SJSA1 (cell line): ENCODE data around the gene RPRML. TPM values are rescaled to one million over a fixed set of nuclear protein-coding genes. Genes with fewer than 3 reads are reported as not detected.

Experiments
- DNase-seq, 2 experiments: peaks; one replicate each; pipeline ENCODE4 v3.0.0-alpha.2; 2015 to 2020; ENCODE audit warnings: low spot score in 2 of 2, low read depth in 1 of 2
- H3K27ac ChIP-seq: fragments of 250-450 bp; sonication (Bioruptor Pico); 2 replicates; pipeline ENCODE4 v1.5.1; 2020; ENCODE audit warnings: mild to moderate bottlenecking, moderate library complexity
- H3K27me3 ChIP-seq: fragments of 250-450 bp; sonication (Bioruptor Pico); replicated peaks from 2 replicates; pipeline ENCODE4 v1.5.1; 2020; ENCODE audit warnings: mild to moderate bottlenecking, moderate library complexity
- H3K36me3 ChIP-seq: fragments of 250-450 bp; sonication (Bioruptor Pico); 2 replicates; pipeline ENCODE4 v1.5.1; 2020; ENCODE audit warnings: mild to moderate bottlenecking
- H3K4me1 ChIP-seq: fragments of 250-450 bp; sonication (Bioruptor Pico); replicated peaks from 2 replicates; pipeline ENCODE4 v1.6.1; 2021; ENCODE audit warnings: mild to moderate bottlenecking
- H3K4me3 ChIP-seq: fragments of 250-450 bp; sonication (Bioruptor Pico); 2 replicates; pipeline ENCODE4 v1.5.1; 2020; ENCODE audit warnings: mild to moderate bottlenecking
- H3K9me3 ChIP-seq: fragments of 250-450 bp; sonication (Bioruptor Pico); replicated peaks from 2 replicates; pipeline ENCODE4 v1.5.1; 2020; ENCODE audit warnings: mild to moderate bottlenecking
- total RNA-seq: library from RNA; depleted of rRNA; stranded (reverse); fragments of >200 nt; shearing (Covaris generic); gene quantifications from 2 replicates; pipeline ENCODE4 v1.2.3, GENCODE V29; 2014

Gene RPRML
- total RNA-seq, 1 experiment from 2014 or later, result not detected

GRCh38 chr17:46948544-46948943 lies 30.5 kb downstream of the RPRML start:
- H3K27me3 ChIP-seq, result no peaks in the 10 kb centered on the region
- peaks cover 6% of the 10 kb centered on the region for H3K4me1 ChIP-seq
- H3K27ac ChIP-seq, result no peak overlapping the region
- no peak overlapping the region for H3K4me3 ChIP-seq
- no peaks in the 10 kb centered on the region for H3K36me3 ChIP-seq
- no peaks in the 10 kb centered on the region for H3K9me3 ChIP-seq
- DNase-seq, result peak in 1 of 2 experiments; percentile 22

- peak in 1 of 2 experiments; percentile 41 for DNase-seq
- H3K36me3 ChIP-seq, result peaks cover 3% of the 10 kb centered on the region
- H3K27me3 ChIP-seq, result no peaks in the 10 kb centered on the region
- no peaks in the 10 kb centered on the region for H3K9me3 ChIP-seq
- peaks cover 8% of the 10 kb centered on the region for H3K4me1 ChIP-seq
- H3K4me3 ChIP-seq, result no peak overlapping the region
- no peak overlapping the region for H3K27ac ChIP-seq
Measured at GRCh38 chr17:46947216-46947615, 31.8 kb downstream of the RPRML start.

DNA sequence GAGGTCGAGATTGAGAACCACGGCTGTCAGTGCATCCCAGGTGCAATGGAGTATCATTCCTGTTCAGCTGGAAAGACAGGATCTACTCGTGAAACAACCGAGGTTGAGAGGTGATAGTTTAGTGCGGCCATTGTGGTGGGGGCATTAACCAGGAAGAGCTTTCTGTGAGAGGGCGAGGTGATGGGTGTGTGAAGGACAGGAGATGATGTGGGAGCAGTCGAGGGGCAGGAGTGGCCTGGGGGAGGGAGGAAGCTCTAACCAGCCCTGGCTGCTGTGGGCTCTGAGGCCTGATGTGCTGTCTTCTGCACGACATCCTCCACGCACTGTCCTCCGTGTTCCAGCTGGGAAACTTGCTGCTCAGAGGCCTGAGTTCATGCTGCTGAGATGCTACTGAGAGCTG lies 34.1 kb downstream of the RPRML start:
- peaks cover 23% of the 10 kb centered on the region for H3K36me3 ChIP-seq
- no peaks in the 10 kb centered on the region for H3K27me3 ChIP-seq
- H3K4me3 ChIP-seq, result no peak overlapping the region
- no peak overlapping the region for H3K27ac ChIP-seq
- no peaks in the 10 kb centered on the region for H3K9me3 ChIP-seq
- DNase-seq, result peak in 1 of 2 experiments; percentile 43
- H3K4me1 ChIP-seq, result peaks cover 8% of the 10 kb centered on the region

DNA sequence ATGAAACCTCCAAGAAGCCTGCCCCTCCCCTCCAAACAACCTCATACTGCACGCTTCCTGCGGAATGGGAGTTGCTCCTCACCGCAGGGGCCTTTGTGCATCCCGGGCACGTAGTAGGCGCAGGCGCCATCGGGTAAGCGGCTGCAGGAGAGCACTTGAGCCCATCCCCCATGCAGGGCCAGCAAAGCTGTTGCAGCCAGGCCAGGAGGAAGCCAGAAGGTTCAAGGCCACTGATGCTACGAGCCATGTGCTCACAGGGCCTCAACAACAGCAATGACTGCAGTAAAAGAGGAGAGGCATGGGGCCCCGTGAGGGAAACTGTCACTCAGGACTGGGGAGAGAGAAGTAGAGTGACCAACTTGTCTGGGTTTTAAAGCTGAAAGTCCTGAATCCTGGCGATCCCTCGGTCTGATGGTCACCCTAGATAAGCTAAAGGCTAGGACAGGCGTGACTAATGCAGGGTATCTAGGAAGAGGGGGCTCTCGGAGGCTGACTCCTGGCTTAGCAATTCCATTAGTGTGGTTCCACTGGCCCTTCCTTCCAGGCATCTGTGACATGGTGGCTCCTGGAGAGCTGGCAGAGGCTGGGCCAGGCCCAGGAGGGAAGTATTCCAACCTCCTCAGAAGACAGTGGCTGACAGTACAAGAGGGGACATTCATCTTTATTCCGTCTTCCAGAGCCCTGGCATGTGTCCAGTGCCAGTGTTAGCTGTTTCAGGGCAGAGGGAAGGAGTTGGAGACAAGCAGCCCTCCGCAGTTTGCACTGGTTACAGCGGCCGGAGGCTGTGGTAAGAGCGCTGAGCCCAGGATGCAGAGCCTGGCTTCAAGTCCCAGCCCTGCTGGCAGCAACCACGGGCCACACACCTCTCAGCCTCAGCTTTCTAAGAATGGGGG lies 35.3 kb downstream of the RPRML start:
- peak; percentile 41 to 52 for DNase-seq
- Histone ChIP-seq H3K27ac (no peak overlapping the region), H3K9me3 (no peaks in the 10 kb centered on the region), H3K4me3 (no peak overlapping the region), H3K4me1 (peaks cover 8% of the 10 kb centered on the region), H3K36me3 (peaks cover 35% of the 10 kb centered on the region), H3K27me3 (no peaks in the 10 kb centered on the region)

GRCh38 chr17:46943218-46943500 lies 35.9 kb downstream of the RPRML start:
- H3K27me3 ChIP-seq, result no peaks in the 10 kb centered on the region
- DNase-seq, result no peak
- H3K36me3 ChIP-seq, result peaks cover 41% of the 10 kb centered on the region
- H3K27ac ChIP-seq, result no peak overlapping the region
- H3K4me1 ChIP-seq, result peaks cover 8% of the 10 kb centered on the region
- H3K9me3 ChIP-seq, result no peaks in the 10 kb centered on the region
- no peak overlapping the region for H3K4me3 ChIP-seq

- peak; percentile 58 to 79 for DNase-seq
- H3K27ac ChIP-seq, result no peak overlapping the region
Measured at GRCh38 chr17:46942441-46943217, 36.4 kb downstream of the RPRML start.

DNA sequence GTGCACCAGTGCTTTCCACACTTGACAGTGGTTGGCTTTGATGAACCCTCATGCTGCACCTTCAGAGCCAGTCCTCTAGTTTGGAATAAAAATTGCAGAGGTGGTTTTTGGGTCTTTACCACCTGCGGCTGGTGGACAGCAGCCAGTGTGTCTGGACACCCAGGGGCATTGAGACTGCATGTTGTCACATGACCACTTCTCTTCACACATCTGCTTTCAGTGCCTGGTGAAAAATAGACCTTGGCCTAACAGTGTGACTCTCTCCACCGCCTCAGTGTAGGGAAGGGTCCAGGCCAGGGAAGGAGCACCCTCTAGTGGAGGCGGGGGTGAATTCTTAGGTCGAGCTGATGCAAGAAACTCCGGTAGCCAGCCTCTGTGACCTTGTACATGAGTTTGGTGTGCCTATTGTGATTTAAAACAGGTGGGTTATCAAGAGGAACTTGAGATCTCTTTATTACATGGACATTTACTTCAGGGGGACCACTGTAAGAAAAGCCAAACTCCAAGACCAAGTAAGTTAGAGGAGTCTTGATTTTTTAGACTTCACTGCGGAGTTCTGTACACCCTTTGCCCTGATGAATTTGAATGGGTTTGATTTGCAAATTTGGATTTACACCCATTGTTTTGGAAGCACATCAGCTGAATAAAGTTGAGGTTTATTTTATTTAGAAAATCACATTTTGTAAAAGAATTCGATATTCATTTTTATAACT lies 38.2 kb downstream of the RPRML start:
- no peak overlapping the region for H3K4me3 ChIP-seq
- peaks cover 60% of the 10 kb centered on the region for H3K36me3 ChIP-seq
- DNase-seq, result peak; percentile 67 to 80
- no peaks in the 10 kb centered on the region for H3K27me3 ChIP-seq
- no peak overlapping the region for H3K27ac ChIP-seq
- H3K4me1 ChIP-seq, result peaks cover 8% of the 10 kb centered on the region
- H3K9me3 ChIP-seq, result no peaks in the 10 kb centered on the region

More at GRCh38 chr17:46942441-46943217, 36.4 kb downstream of the RPRML start:
- peaks cover 44% of the 10 kb centered on the region for H3K36me3 ChIP-seq
- no peaks in the 10 kb centered on the region for H3K27me3 ChIP-seq
- no peaks in the 10 kb centered on the region for H3K9me3 ChIP-seq
- H3K4me3 ChIP-seq, result no peak overlapping the region
- peaks cover 8% of the 10 kb centered on the region for H3K4me1 ChIP-seq

GRCh38 chr17:46935658-46936266 lies 43.3 kb downstream of the RPRML start:
- H3K27ac ChIP-seq, result no peak overlapping the region
- no peak for DNase-seq
- H3K27me3 ChIP-seq, result no peaks in the 10 kb centered on the region; the same call in 1 of the 2 replicates
- no peaks in the 10 kb centered on the region for H3K4me1 ChIP-seq
- no peaks in the 10 kb centered on the region for H3K9me3 ChIP-seq
- H3K4me3 ChIP-seq, result no peak overlapping the region
- H3K36me3 ChIP-seq, result peaks cover 96% of the 10 kb centered on the region

GRCh38 chr17:46931596-46931995 lies 47.5 kb downstream of the RPRML start:
- Histone ChIP-seq H3K36me3 (peaks cover 87% of the 10 kb centered on the region), H3K27ac (no peak overlapping the region), H3K9me3 (no peaks in the 10 kb centered on the region), H3K4me3 (no peak overlapping the region), H3K27me3 (no peaks in the 10 kb centered on the region; the same call in 1 of the 2 replicates), H3K4me1 (peaks cover 17% of the 10 kb centered on the region; the same call in 1 of the 2 replicates)
- DNase-seq, result no peak

- Histone ChIP-seq H3K4me1 (peaks cover 17% of the 10 kb centered on the region; the same call in 1 of the 2 replicates), H3K27me3 (no peaks in the 10 kb centered on the region; the same call in 1 of the 2 replicates), H3K4me3 (no peak overlapping the region), H3K9me3 (no peaks in the 10 kb centered on the region), H3K27ac (no peak overlapping the region), H3K36me3 (peaks cover 77% of the 10 kb centered on the region)
- no peak for DNase-seq
Measured at GRCh38 chr17:46930051-46930450, 49.0 kb downstream of the RPRML start.

GRCh38 chr17:46929413-46929812 lies 49.6 kb downstream of the RPRML start:
- H3K27ac ChIP-seq, result 0 out of 2 replicates have a peak overlapping the region, but pooled peaks have one; percentile 4
- H3K4me1 ChIP-seq, result peaks cover 18% of the 10 kb centered on the region; the same call in 1 of the 2 replicates
- no peak overlapping the region for H3K4me3 ChIP-seq
- H3K9me3 ChIP-seq, result no peaks in the 10 kb centered on the region
- H3K36me3 ChIP-seq, result peaks cover 73% of the 10 kb centered on the region
- H3K27me3 ChIP-seq, result no peaks in the 10 kb centered on the region; the same call in 1 of the 2 replicates
- DNase-seq, result no peak

- Histone ChIP-seq H3K9me3 (no peaks in the 10 kb centered on the region), H3K27ac (0 out of 2 replicates have a peak overlapping the region, but pooled peaks have one; percentile 4), H3K27me3 (no peaks in the 10 kb centered on the region; the same call in 1 of the 2 replicates), H3K36me3 (peaks cover 65% of the 10 kb centered on the region), H3K4me3 (no peak overlapping the region), H3K4me1 (peaks cover 23% of the 10 kb centered on the region; the same call in 1 of the 2 replicates)
- DNase-seq, result no peak
Measured at GRCh38 chr17:46928467-46929261, 50.4 kb downstream of the RPRML start.
